KOPT-K1 (cell line): ENCODE measurements around the gene ILK.

Experiments used
- H3K27ac ChIP-seq: fragments of 200-600 bp; sonication (generic); 2 replicates; pipeline ENCODE4 v1.5.1; 2016; ENCODE audit warnings: antibody characterized with exemption, mild to moderate bottlenecking, low read depth, low read length; ENCODE audit not compliant: poor library complexity, severe bottlenecking
- H3K36me3 ChIP-seq: fragments of 200-600 bp; sonication (generic); 2 replicates; pipeline ENCODE4 v1.5.1; 2017; ENCODE audit warnings: antibody characterized with exemption, mild to moderate bottlenecking, low read length, moderate library complexity; ENCODE audit not compliant: insufficient read depth
- H3K9me3 ChIP-seq: fragments of 200-600 bp; sonication (generic); 2 replicates; pipeline ENCODE4 v1.5.1; 2017; ENCODE audit warnings: antibody characterized with exemption, low read length, mild to moderate bottlenecking; ENCODE audit not compliant: insufficient read depth, poor library complexity, severe bottlenecking

The ILK gene

DNA sequence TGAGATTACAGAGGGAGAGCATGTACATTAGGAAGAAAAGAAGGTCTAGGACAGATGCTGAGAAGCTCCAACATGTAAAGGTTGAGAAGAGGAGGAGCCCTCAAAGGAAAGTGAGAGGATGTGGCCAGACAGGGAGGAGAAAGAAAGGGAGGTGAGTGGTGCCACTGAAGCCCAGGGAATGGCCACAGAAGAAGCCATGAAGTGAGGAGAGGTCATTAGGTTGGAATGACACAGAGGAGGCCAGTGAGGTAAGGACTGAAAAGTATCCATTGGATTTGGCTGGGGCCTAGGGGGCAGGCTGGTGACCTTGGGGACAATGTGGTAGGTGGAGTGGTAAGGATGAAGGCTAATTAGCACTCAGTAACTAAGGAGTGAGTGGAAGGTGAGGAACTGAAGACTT, 55.1 kb downstream of the ILK start:
- no peaks in the 10 kb centered on the region for H3K36me3 ChIP-seq
- no peak overlapping the region for H3K27ac ChIP-seq
- no peaks in the 10 kb centered on the region for H3K9me3 ChIP-seq
